HG03378 (cell line): Measurements from ENCODE around the gene CEP164.

Experiments used
- ATAC-seq: cut with Tn5 transposase; IDR thresholded peaks from one replicate; pipeline ENCODE4 v1.9.1; 2021; ENCODE audit warnings: mild to moderate bottlenecking, moderate library complexity; ENCODE audit not compliant: unreplicated experiment

CEP164 gene

GRCh38 chr11:117356126-117356890 is 28.7 kb downstream of the CEP164 start:
- no peak for ATAC-seq

GRCh38 chr11:117361432-117361831 is 33.8 kb downstream of the CEP164 start:
- ATAC-seq = no peak

- ATAC-seq = no peak
Observed at GRCh38 chr11:117366248-117366647, 38.6 kb downstream of the CEP164 start.

DNA sequence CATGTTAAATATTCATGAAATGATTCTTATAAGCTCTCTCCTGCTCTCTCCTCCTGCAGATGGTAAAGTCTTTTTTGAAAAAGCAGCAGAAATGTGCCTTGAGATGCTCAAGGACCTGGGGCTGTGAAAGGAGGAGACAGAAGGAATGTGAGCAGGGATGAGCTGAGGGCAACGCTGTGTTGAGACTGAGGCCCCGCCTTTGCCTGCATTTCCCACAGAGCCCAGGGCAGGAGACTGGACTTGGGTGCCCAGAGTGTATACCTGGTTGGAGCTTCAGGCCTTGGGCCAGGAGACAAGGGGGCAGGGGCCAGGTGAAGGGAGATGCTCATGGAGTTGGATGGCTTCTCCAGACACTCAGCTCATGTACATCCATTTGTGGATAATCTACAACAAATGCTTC is 39.2 kb downstream of the CEP164 start:
- ATAC-seq = no peak

- ATAC-seq = no peak
Observed at GRCh38 chr11:117369534-117369933, 41.9 kb downstream of the CEP164 start.

GRCh38 chr11:117371453-117371852 is 43.8 kb downstream of the CEP164 start:
- no peak for ATAC-seq

DNA sequence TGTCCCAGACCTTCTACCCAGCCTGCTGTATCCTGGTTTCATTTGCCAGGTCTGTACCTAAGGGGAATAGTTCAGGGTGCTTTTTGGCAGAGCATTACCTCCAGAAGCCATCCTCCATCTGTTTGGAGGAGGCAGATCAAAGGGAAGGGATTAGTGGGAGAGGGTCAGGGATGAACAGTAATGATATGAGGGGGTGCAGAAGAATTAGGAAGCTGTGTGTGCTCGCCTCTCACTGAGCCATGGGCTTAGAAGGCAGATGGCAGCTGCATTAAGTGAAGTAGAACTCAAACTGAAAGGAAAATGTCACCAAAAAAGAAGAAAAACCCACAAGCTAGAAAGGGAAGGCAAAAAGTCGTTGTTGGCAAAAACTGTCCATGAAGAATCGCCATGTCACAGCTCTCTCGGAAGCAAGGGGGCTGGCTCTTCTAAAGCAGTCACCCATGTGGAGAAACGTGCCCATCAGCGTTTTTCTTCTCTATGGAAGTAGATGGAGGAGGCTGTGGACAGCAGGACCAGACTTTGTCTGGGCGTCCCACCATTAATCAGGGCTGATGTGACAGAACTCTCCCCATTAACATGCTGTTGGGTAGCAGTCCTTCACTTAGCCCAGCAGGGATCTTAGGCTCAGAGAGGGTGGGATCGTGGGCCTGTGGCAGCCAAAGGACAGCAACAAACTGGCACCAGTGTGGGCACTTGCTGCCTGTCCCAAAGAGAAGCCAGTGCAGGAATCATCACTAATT is 46.8 kb downstream of the CEP164 start:
- no peak for ATAC-seq

- no peak for ATAC-seq
Observed at GRCh38 chr11:117375960-117376359, 48.3 kb downstream of the CEP164 start.

- no peak for ATAC-seq
Observed at GRCh38 chr11:117376517-117376916, 48.9 kb downstream of the CEP164 start.

- ATAC-seq = no peak
Observed at GRCh38 chr11:117378976-117379865, 51.6 kb downstream of the CEP164 start.

DNA sequence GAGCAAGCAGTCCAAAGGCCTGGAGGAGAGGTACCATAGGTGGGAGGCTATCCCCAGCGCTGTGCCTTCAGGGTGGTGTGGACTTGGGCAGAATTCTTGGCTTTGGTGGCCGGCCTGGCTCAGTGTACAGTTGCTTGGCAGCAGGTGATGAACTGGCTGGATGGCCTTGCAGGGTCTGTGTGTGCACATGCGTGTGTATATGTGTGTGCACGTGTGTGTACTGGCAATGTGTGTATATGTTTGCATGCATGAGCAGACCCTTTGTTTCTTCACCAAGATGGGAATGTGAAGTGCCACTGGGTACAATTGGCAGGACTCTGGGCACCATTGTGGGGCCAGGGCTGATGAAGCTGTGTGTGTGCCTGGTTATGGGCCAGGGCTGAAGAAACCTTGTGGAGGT is 53.0 kb downstream of the CEP164 start:
- no peak for ATAC-seq

- no peak for ATAC-seq
Observed at GRCh38 chr11:117381481-117382387, 54.1 kb downstream of the CEP164 start.

DNA sequence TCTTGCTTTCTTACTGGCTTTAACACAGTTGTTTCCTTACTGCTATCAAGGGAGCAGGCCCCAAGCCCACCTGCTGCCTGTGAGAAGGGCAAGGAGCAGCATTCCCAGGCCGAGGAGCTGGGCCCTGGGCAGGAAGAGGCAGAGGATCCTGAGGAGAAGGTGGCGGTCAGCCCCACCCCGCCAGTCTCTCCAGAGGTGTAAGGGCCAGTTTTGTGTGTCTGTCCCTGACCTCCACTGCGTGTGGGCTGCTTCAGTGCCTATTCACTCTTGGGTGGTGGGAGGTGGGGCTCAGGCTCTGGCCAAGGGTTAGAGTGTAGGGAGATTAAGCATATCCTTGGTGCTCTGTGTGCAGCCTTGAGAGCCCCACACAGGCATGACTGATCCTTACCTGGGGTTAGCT is 55.1 kb downstream of the CEP164 start:
- ATAC-seq = no peak

DNA sequence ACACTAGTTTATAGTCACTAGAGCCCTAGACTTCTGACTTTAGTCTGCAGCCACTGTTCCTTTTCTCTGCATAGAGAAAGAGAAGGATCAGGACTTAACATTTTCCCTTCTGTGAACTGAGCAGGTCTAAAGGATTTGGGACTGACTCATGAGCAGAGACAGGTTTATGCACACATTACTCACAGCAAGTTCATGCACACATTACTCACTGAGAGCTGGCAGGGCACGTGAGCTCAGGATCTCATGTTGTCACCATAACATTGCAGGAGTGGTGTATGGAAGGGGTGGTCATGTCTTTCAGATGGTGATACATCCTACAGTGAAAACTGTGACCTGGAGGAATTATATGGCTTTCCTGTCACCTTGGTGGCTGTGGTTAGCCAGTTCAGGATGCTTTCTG is 56.4 kb downstream of the CEP164 start:
- ATAC-seq = no peak

- no peak for ATAC-seq
Observed at GRCh38 chr11:117385471-117385870, 57.8 kb downstream of the CEP164 start.

DNA sequence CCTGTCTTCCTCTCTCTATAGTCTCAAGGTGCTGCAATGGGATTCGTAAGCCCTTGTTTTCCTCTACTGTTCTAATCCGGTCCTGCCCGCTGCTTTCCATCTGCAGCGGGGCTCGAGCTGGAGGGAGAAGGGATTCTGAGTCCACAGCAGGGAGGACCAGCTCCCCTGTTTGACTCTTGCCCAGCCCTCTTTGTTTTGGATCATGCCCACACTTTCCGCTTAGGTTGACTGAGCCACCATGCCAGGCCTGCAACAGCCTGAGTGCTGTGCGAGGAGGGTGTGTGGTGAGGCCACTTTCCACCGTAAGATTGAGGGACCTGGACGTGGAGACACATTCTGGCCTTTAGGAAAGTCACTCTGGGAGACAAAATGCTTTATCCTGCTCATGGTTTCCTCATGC is 58.3 kb downstream of the CEP164 start:
- ATAC-seq = no peak

GRCh38 chr11:117387992-117388755 is 60.5 kb downstream of the CEP164 start:
- ATAC-seq = no peak

GRCh38 chr11:117390743-117391142 is 63.1 kb downstream of the CEP164 start:
- ATAC-seq = no peak

DNA sequence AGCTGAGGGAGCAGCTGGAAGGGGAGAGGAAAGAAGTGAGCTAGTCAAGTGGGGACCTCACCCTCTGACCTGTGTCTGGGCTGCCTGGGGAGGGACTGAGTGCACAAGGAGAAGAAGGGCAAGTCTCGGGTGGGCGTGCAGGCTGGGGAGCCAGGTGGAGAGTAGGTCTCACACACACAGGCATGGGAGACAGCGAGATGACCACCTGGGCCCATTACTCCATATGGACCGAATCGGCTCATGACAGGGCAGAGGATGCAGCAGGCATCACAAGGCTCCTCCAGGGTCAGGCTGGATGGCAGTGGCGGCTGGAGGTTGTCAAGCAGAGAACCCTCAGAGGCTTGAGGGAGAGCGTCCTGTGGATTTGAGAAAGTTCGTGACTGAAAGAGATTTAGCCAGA is 63.5 kb downstream of the CEP164 start:
- no peak for ATAC-seq
